DOHH2 (cell line): ENCODE results near the gene TJP2.

Experiments used
- EZH2phosphoT487 ChIP-seq: fragments of 200-600 bp; sonication (generic); IDR thresholded peaks from 2 replicates; pipeline ENCODE4 v1.6.1; 2017; ENCODE audit warnings: borderline replicate concordance, mild to moderate bottlenecking, antibody characterized with exemption, low read length, moderate library complexity, mixed read lengths
- TF ChIP-seq, protein P1 (sequence below): fragments of 200-600 bp; sonication (generic); IDR thresholded peaks from one replicate; pipeline ENCODE4 v1.5.1; 2014; ENCODE audit warnings: antibody characterized with exemption, mild to moderate bottlenecking, low read depth, low read length; ENCODE audit not compliant: poor library complexity, severe bottlenecking

GRCh38 chr9:69299826-69300225, 125.7 kb downstream of the TJP2 start:
- TF ChIP-seq, protein P1, sequence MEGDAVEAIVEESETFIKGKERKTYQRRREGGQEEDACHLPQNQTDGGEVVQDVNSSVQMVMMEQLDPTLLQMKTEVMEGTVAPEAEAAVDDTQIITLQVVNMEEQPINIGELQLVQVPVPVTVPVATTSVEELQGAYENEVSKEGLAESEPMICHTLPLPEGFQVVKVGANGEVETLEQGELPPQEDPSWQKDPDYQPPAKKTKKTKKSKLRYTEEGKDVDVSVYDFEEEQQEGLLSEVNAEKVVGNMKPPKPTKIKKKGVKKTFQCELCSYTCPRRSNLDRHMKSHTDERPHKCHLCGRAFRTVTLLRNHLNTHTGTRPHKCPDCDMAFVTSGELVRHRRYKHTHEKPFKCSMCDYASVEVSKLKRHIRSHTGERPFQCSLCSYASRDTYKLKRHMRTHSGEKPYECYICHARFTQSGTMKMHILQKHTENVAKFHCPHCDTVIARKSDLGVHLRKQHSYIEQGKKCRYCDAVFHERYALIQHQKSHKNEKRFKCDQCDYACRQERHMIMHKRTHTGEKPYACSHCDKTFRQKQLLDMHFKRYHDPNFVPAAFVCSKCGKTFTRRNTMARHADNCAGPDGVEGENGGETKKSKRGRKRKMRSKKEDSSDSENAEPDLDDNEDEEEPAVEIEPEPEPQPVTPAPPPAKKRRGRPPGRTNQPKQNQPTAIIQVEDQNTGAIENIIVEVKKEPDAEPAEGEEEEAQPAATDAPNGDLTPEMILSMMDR: no peak
- TF ChIP-seq EZH2phosphoT487: no peak
